HepG2 (cell line): Measurements from ENCODE around the gene SWSAP1. TPM values are rescaled to one million over a fixed set of nuclear protein-coding genes. Genes with fewer than 3 reads are reported as not detected.
A peak's percentile ranks its signal among the peaks of the same experiment; 100 is the strongest.

Experiments
- AHR ChIP-seq: IDR thresholded peaks from 2 replicates; pipeline ENCODE4 v1.6.1; 2018; ENCODE audit warnings: missing genetic modification reagents, missing compliant biosample characterization
- CHD2 ChIP-seq: IDR thresholded peaks from 2 replicates; pipeline ENCODE4 v1.6.1; 2011; ENCODE audit warnings: low read depth, low read length, improper control_type of control experiment
- GTF2F1 ChIP-seq: fragments of 150-350 bp; IDR thresholded peaks from 2 replicates; pipeline ENCODE4 v1.6.1; 2014; ENCODE audit warnings: low read length
- KDM5B ChIP-seq: sonication (generic); formaldehyde crosslinking; IDR thresholded peaks from 2 replicates; pipeline ENCODE4 v1.4.0; 2020; ENCODE audit warnings: missing genetic modification reagents, mild to moderate bottlenecking, borderline replicate concordance
- MIXL1 ChIP-seq: IDR thresholded peaks from 2 replicates; pipeline ENCODE4 v1.6.1; 2016
- NFATC3 ChIP-seq: sonication (generic); formaldehyde crosslinking; IDR thresholded peaks from 2 replicates; pipeline ENCODE4 v1.5.1; 2020; ENCODE audit warnings: mild to moderate bottlenecking, missing genetic modification reagents
- NFE2 ChIP-seq: sonication (generic); formaldehyde crosslinking; IDR thresholded peaks from 2 replicates; pipeline ENCODE4 v1.4.0; 2020; ENCODE audit warnings: missing genetic modification reagents
- PHF21A ChIP-seq: sonication (generic); formaldehyde crosslinking; IDR thresholded peaks from 2 replicates; pipeline ENCODE4 v1.5.0; 2020; ENCODE audit warnings: mild to moderate bottlenecking, missing genetic modification reagents
- SALL1 ChIP-seq: sonication (generic); formaldehyde crosslinking; IDR thresholded peaks from 2 replicates; pipeline ENCODE4 v1.8.0; 2022; ENCODE audit warnings: mild to moderate bottlenecking, missing genetic modification reagents
- SRSF9 ChIP-seq: fragments of 200-400 bp; formaldehyde crosslinking; IDR thresholded peaks from 2 replicates; pipeline ENCODE4 v1.6.1; 2018; ENCODE audit warnings: borderline replicate concordance, mild to moderate bottlenecking, low read depth, low read length; ENCODE audit not compliant: insufficient read depth, poor library complexity, severe bottlenecking
- TSC22D2 ChIP-seq: sonication (generic); formaldehyde crosslinking; IDR thresholded peaks from 2 replicates; pipeline ENCODE4 v1.5.1; 2020; ENCODE audit warnings: missing genetic modification reagents, mild to moderate bottlenecking, borderline replicate concordance
- ZBTB1 ChIP-seq: sonication (generic); formaldehyde crosslinking; IDR thresholded peaks from 2 replicates; pipeline ENCODE4 v1.4.0; 2020; ENCODE audit warnings: missing genetic modification reagents, borderline replicate concordance
- ZNF234 ChIP-seq: sonication (generic); formaldehyde crosslinking; conservative IDR thresholded peaks from 2 replicates; pipeline ENCODE4 v1.5.1; 2020; ENCODE audit warnings: mild to moderate bottlenecking, missing genetic modification reagents
- ZNF331 ChIP-seq: sonication (generic); formaldehyde crosslinking; IDR thresholded peaks from 2 replicates; pipeline ENCODE4 v1.4.0; 2020; ENCODE audit warnings: missing genetic modification reagents
- ZNF33B ChIP-seq: sonication (generic); formaldehyde crosslinking; IDR thresholded peaks from 2 replicates; pipeline ENCODE4 v1.5.1; 2020; ENCODE audit warnings: mild to moderate bottlenecking, missing genetic modification reagents
- ZNF674 ChIP-seq: sonication (generic); formaldehyde crosslinking; IDR thresholded peaks from 2 replicates; pipeline ENCODE4 v1.5.0; 2020; ENCODE audit warnings: low read depth, mild to moderate bottlenecking, missing genetic modification reagents
- polyA plus RNA-seq, 8 experiments: library from polyadenylated mRNA; depleted of rRNA in 3 of 8; stranded (reverse) in 7 of 8; unstranded in 1 of 8; fragments of >200 nt; fragmentation: Illumina TruSeq in 4 of 8; extraction: Trizol in 4 of 8; gene quantifications; 2 replicates each; pipeline versions ENCODE4 v1.2.1 to v1.2.3, GENCODE V29; 2011 to 2016; ENCODE audit warnings: low read depth in 4 of 8, missing spikeins in 1 of 8, mixed read lengths in 1 of 8; ENCODE audit not compliant: insufficient read depth in 1 of 8
- total RNA-seq, 5 experiments: library from RNA; depleted of rRNA; stranded (reverse); fragments of >200 nt; fragmentation: Illumina TruSeq; extraction: Trizol; gene quantifications; 2 replicates each; pipeline ENCODE4 v1.2.3, GENCODE V29; 2016; ENCODE audit warnings: low read depth in 1 of 5
- TF ChIP-seq, protein P1 (sequence below): sonication (generic); formaldehyde crosslinking; IDR thresholded peaks from 2 replicates; pipeline ENCODE4 v1.4.0; 2020; ENCODE audit warnings: missing genetic modification reagents, borderline replicate concordance
- TF ChIP-seq, protein P2 (sequence below): sonication (generic); formaldehyde crosslinking; IDR thresholded peaks from 2 replicates; pipeline ENCODE4 v1.9.0; 2021; ENCODE audit warnings: missing genetic modification reagents, mild to moderate bottlenecking, borderline replicate concordance
- TF ChIP-seq, protein P3 (sequence below): sonication (generic); formaldehyde crosslinking; IDR thresholded peaks from 2 replicates; pipeline ENCODE4 v1.8.1; 2023; ENCODE audit warnings: mild to moderate bottlenecking, missing genetic modification reagents, borderline replicate concordance
- TF ChIP-seq, protein P4 (sequence below): sonication (generic); formaldehyde crosslinking; IDR thresholded peaks from 2 replicates; pipeline ENCODE4 v1.8.0; 2022; ENCODE audit warnings: mild to moderate bottlenecking, missing genetic modification reagents, borderline replicate concordance

The SWSAP1 gene
- total and polyA plus RNA-seq, 2 of the 13 experiments (the other 11 are each of a cell fraction or from before 2014, with no cell fraction given), result 2.7 to 3.3 TPM

DNA sequence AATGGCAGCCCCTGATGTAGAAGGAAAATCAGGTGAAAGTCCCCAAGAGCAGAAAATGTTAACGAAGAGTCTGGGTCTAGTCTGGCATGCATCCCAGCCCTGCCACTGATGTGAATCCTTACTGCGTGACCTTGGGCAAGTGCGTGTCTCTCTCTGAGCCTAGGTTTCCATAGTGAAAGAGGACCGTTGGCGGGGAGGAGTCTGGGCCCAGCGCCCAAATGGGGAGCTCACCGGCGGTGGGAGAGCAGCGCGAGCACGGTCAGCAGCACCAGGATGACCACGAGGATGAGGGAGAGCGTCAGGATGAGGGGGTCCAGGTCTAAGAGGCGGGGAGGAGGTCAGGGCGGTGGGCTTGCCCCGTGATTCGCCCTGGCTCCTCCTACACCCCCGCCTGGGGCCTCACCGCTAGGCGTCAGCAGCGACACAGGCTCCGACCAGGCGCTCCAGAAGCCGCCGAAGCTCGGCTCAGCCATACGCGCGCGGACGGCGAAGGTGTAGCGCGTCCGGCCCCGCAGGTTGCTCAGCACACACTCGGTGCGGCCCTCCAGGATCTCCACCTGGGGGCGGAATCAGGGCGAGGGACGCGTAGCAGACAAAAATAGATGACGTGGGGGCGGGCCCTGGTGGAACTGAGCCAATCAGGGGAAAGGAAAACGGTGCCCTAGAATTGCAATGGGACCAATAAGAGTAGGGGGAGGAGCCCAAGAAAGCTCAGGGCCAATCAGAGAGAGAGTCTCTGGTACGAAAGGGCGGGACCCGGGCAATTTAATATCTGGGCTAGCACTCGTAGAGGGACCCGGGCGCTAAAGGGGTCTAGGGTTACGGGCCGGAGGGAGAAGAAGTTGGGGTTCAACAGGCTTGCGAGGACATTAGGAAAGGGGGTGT, 6.4 kb downstream of the SWSAP1 start (continued):
- TF ChIP-seq, protein P1, sequence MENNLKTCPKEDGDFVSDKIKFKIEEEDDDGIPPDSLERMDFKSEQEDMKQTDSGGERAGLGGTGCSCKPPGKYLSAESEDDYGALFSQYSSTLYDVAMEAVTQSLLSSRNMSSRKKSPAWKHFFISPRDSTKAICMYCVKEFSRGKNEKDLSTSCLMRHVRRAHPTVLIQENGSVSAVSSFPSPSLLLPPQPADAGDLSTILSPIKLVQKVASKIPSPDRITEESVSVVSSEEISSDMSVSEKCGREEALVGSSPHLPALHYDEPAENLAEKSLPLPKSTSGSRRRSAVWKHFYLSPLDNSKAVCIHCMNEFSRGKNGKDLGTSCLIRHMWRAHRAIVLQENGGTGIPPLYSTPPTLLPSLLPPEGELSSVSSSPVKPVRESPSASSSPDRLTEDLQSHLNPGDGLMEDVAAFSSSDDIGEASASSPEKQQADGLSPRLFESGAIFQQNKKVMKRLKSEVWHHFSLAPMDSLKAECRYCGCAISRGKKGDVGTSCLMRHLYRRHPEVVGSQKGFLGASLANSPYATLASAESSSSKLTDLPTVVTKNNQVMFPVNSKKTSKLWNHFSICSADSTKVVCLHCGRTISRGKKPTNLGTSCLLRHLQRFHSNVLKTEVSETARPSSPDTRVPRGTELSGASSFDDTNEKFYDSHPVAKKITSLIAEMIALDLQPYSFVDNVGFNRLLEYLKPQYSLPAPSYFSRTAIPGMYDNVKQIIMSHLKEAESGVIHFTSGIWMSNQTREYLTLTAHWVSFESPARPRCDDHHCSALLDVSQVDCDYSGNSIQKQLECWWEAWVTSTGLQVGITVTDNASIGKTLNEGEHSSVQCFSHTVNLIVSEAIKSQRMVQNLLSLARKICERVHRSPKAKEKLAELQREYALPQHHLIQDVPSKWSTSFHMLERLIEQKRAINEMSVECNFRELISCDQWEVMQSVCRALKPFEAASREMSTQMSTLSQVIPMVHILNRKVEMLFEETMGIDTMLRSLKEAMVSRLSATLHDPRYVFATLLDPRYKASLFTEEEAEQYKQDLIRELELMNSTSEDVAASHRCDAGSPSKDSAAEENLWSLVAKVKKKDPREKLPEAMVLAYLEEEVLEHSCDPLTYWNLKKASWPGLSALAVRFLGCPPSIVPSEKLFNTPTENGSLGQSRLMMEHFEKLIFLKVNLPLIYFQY, result peak; percentile 41; the same call in 1 of the 2 replicates
- TF ChIP-seq PHF21A (CRISPR knock-in tag) (peak; percentile 94), ZNF234 (CRISPR knock-in tag) (no peak), GTF2F1 (no peak), ZNF674 (CRISPR knock-in tag) (no peak), NFATC3 (CRISPR knock-in tag) (no peak), CHD2 (no peak), ZBTB1 (CRISPR knock-in tag) (no peak), SRSF9 (no peak), NFE2 (no peak), KDM5B (CRISPR knock-in tag) (peak; percentile 48; the same call in 1 of the 2 replicates), ZNF33B (CRISPR knock-in tag) (0 out of 2 replicates have a peak, but pooled peaks have one; percentile 75), ZNF331 (CRISPR knock-in tag) (peak; percentile 83), AHR (CRISPR knock-in tag) (no peak; the same call in none of the 2 replicates), MIXL1 (CRISPR knock-in tag) (peak; percentile 59; the same call in 1 of the 2 replicates), TSC22D2 (0 out of 2 replicates have a peak, but pooled peaks have one; percentile 46), SALL1 (peak; percentile 84; the same call in 1 of the 2 replicates)
- TF ChIP-seq, protein P2, sequence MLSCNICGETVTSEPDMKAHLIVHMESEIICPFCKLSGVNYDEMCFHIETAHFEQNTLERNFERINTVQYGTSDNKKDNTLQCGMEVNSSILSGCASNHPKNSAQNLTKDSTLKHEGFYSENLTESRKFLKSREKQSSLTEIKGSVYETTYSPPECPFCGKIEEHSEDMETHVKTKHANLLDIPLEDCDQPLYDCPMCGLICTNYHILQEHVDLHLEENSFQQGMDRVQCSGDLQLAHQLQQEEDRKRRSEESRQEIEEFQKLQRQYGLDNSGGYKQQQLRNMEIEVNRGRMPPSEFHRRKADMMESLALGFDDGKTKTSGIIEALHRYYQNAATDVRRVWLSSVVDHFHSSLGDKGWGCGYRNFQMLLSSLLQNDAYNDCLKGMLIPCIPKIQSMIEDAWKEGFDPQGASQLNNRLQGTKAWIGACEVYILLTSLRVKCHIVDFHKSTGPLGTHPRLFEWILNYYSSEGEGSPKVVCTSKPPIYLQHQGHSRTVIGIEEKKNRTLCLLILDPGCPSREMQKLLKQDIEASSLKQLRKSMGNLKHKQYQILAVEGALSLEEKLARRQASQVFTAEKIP (CRISPR knock-in tag), result no peak
- TF ChIP-seq, protein P3, sequence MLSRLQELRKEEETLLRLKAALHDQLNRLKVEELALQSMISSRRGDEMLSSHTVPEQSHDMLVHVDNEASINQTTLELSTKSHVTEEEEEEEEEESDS (CRISPR knock-in tag), result no peak
- TF ChIP-seq, protein P4, sequence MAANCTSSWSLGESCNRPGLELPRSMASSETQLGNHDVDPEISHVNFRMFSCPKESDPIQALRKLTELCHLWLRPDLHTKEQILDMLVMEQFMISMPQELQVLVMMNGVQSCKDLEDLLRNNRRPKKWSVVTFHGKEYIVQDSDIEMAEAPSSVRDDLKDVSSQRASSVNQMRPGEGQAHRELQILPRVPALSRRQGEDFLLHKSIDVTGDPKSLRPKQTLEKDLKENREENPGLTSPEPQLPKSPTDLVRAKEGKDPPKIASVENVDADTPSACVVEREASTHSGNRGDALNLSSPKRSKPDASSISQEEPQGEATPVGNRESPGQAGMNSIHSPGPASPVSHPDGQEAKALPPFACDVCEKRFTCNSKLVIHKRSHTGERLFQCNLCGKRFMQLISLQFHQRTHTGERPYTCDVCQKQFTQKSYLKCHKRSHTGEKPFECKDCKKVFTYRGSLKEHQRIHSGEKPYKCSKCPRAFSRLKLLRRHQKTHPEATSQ (CRISPR knock-in tag), result no peak
